A549 (cell line): ENCODE results near the gene TPPP2.
"Not testable (repeated sequence)": the region's sequence is repeated elsewhere in the genome, so short reads cannot be mapped to it uniquely, and the experiment has no call there.

Experiments used
- CTCF ChIP-seq: fragments of >200 bp; sonication (Bioruptor Twin); formaldehyde crosslinking; IDR thresholded peaks from 3 replicates; pipeline ENCODE4 v1.5.1; 2016
- E2F6 ChIP-seq: IDR thresholded peaks from 2 replicates; pipeline ENCODE4 v1.6.1; 2012; ENCODE audit warnings: low read depth, borderline replicate concordance
- ELK1 ChIP-seq: fragments of 150-350 bp; IDR thresholded peaks from 2 replicates; pipeline ENCODE4 v1.6.1; 2014; ENCODE audit warnings: low read depth, mild to moderate bottlenecking, low read length
- HDAC2 ChIP-seq: fragments of 200-600 bp; sonication (generic); IDR thresholded peaks from 2 replicates; pipeline ENCODE4 v1.6.1; 2016
- JUN ChIP-seq, 2 experiments: fragments of >200 bp; sonication (Bioruptor Twin); formaldehyde crosslinking; IDR thresholded peaks; 2 replicates in 1 of 2; 3 replicates in 1 of 2; pipeline ENCODE4 v1.6.1; 2016 to 2017
- PBX3 ChIP-seq: IDR thresholded peaks from 2 replicates; pipeline ENCODE4 v1.6.1; 2012
- POLR2A ChIP-seq: IDR thresholded peaks from 2 replicates; pipeline ENCODE4 v1.6.1; 2012; ENCODE audit warnings: mild to moderate bottlenecking, low read length
- RCOR1 ChIP-seq: fragments of 150-350 bp; IDR thresholded peaks from 2 replicates; pipeline ENCODE4 v1.6.1; 2014; ENCODE audit warnings: antibody characterized with exemption, low read length, low read depth
- USF2 ChIP-seq: fragments of 450-650 bp; IDR thresholded peaks from 2 replicates; pipeline ENCODE4 v1.6.1; 2014; ENCODE audit warnings: antibody characterized with exemption

- not testable (repeated sequence) for TF ChIP-seq CTCF; HDAC2; JUN (IDR thresholded peaks at IDR 0.05); POLR2A; PBX3; RCOR1; ELK1; E2F6; USF2
Measured at GRCh38 chr14:21040941-21041340, 10.9 kb downstream of the TPPP2 start.
